ENCODE data around the gene PARVB.

Gene PARVB

GRCh38 chr22:44116331-44116730 is 92.2 kb downstream of the PARVB start:
- no peak for DNase-seq

- no peak for DNase-seq
These were observed 92.9 kb downstream of the PARVB start for GRCh38 chr22:44116755-44117684.

GRCh38 chr22:44117746-44118145 is 93.6 kb downstream of the PARVB start:
- no peak for DNase-seq

- DNase-seq, result no peak
These were observed 94.7 kb downstream of the PARVB start for GRCh38 chr22:44118645-44119315.

- no peak for DNase-seq
These were observed 95.7 kb downstream of the PARVB start for GRCh38 chr22:44119669-44120313.

- DNase-seq, result no peak
These were observed 96.2 kb downstream of the PARVB start for GRCh38 chr22:44120314-44120704.

- no peak for DNase-seq
These were observed 101.3 kb downstream of the PARVB start for GRCh38 chr22:44125421-44125820.

GRCh38 chr22:44126807-44127206 is 102.7 kb downstream of the PARVB start:
- DNase-seq, result no peak

GRCh38 chr22:44127356-44127755 is 103.3 kb downstream of the PARVB start:
- DNase-seq, result no peak

GRCh38 chr22:44128958-44129618 is 105.0 kb downstream of the PARVB start:
- no peak for DNase-seq

GRCh38 chr22:44129619-44129976 is 105.5 kb downstream of the PARVB start:
- DNase-seq, result no peak

GRCh38 chr22:44130076-44130711 is 106.1 kb downstream of the PARVB start:
- DNase-seq, result no peak

- no peak for DNase-seq
These were observed 107.3 kb downstream of the PARVB start for GRCh38 chr22:44131412-44131811.

GRCh38 chr22:44131989-44132685 is 108.0 kb downstream of the PARVB start:
- DNase-seq, result no peak

GRCh38 chr22:44132724-44133123 is 108.6 kb downstream of the PARVB start:
- no peak for DNase-seq

- no peak for DNase-seq
These were observed 109.1 kb downstream of the PARVB start for GRCh38 chr22:44133161-44133560.

GRCh38 chr22:44133901-44134571 is 109.9 kb downstream of the PARVB start:
- DNase-seq, result no peak

GRCh38 chr22:44136112-44136511 is 112.0 kb downstream of the PARVB start:
- DNase-seq, result no peak

- no peak for DNase-seq
These were observed 112.7 kb downstream of the PARVB start for GRCh38 chr22:44136786-44137185.

GRCh38 chr22:44137415-44137814 is 113.3 kb downstream of the PARVB start:
- DNase-seq, result no peak

- DNase-seq, result no peak
These were observed 115.7 kb downstream of the PARVB start for GRCh38 chr22:44139773-44140172.
